ENCODE data around the gene CLEC16A.

CLEC16A gene

GRCh38 chr16:11179574-11179973 lies 235.2 kb downstream of the CLEC16A start:
- no peak for DNase-seq (ENCODE audit: extremely low read depth, insufficient read length)
- no peak overlapping the region for H3K4me3 ChIP-seq (replicated peaks; ENCODE audit: low read depth, low read length)
- peaks cover 7% of the 10 kb centered on the region for H3K36me3 ChIP-seq (ENCODE audit: control insufficient read depth, insufficient read depth, low read length)
- H3K27me3 ChIP-seq (replicated peaks; ENCODE audit: control insufficient read depth, insufficient read depth, low read length), result no peaks in the 10 kb centered on the region
- TF ChIP-seq CTCF (IDR thresholded peaks at IDR 0.05; ENCODE audit: insufficient read depth, low read length, poor library complexity, severe bottlenecking), result no peak

- peak overlapping the region; percentile 25; the same call in 1 of the 2 replicates for H3K4me3 ChIP-seq (replicated peaks; ENCODE audit: low read depth, low read length)
- peaks cover 7% of the 10 kb centered on the region; the same call in 1 of the 2 replicates for H3K36me3 ChIP-seq (ENCODE audit: control insufficient read depth, insufficient read depth, low read length)
- DNase-seq (ENCODE audit: extremely low read depth, insufficient read length), result no peak
- no peaks in the 10 kb centered on the region for H3K27me3 ChIP-seq (replicated peaks; ENCODE audit: control insufficient read depth, insufficient read depth, low read length)
- no peak for TF ChIP-seq CTCF (IDR thresholded peaks at IDR 0.05; ENCODE audit: insufficient read depth, low read length, poor library complexity, severe bottlenecking)
Observed at GRCh38 chr16:11180489-11180888, 236.1 kb downstream of the CLEC16A start.

- Histone ChIP-seq H3K27me3 (replicated peaks; ENCODE audit: control insufficient read depth, insufficient read depth, low read length) (no peaks in the 10 kb centered on the region), H3K4me3 (replicated peaks; ENCODE audit: low read depth, low read length) (no peak overlapping the region), H3K36me3 (ENCODE audit: control insufficient read depth, insufficient read depth, low read length) (peaks cover 7% of the 10 kb centered on the region; the same call in 1 of the 2 replicates)
- TF ChIP-seq CTCF (IDR thresholded peaks at IDR 0.05; ENCODE audit: insufficient read depth, low read length, poor library complexity, severe bottlenecking), result no peak
- no peak for DNase-seq (ENCODE audit: extremely low read depth, insufficient read length)
Observed at GRCh38 chr16:11181242-11181898, 237.0 kb downstream of the CLEC16A start.

GRCh38 chr16:11181899-11182279 lies 237.5 kb downstream of the CLEC16A start:
- no peak for DNase-seq (ENCODE audit: extremely low read depth, insufficient read length)
- Histone ChIP-seq H3K36me3 (ENCODE audit: control insufficient read depth, insufficient read depth, low read length) (peaks cover 7% of the 10 kb centered on the region; the same call in 1 of the 2 replicates), H3K4me3 (replicated peaks; ENCODE audit: low read depth, low read length) (no peak overlapping the region), H3K27me3 (replicated peaks; ENCODE audit: control insufficient read depth, insufficient read depth, low read length) (no peaks in the 10 kb centered on the region)
- no peak for TF ChIP-seq CTCF (IDR thresholded peaks at IDR 0.05; ENCODE audit: insufficient read depth, low read length, poor library complexity, severe bottlenecking)

- no peak overlapping the region for H3K4me3 ChIP-seq (replicated peaks; ENCODE audit: low read depth, low read length)
- H3K27me3 ChIP-seq (replicated peaks; ENCODE audit: control insufficient read depth, insufficient read depth, low read length), result no peaks in the 10 kb centered on the region
- DNase-seq (ENCODE audit: extremely low read depth, insufficient read length), result no peak
- TF ChIP-seq CTCF (IDR thresholded peaks at IDR 0.05; ENCODE audit: insufficient read depth, low read length, poor library complexity, severe bottlenecking), result no peak
- H3K36me3 ChIP-seq (ENCODE audit: control insufficient read depth, insufficient read depth, low read length), result peaks cover 7% of the 10 kb centered on the region; the same call in 1 of the 2 replicates
Observed at GRCh38 chr16:11182411-11182810, 238.0 kb downstream of the CLEC16A start.

All from GM06990 (cell line).